AG04450 (cell line): ENCODE data around the gene PSAP. TPM values are rescaled to one million over a fixed set of nuclear protein-coding genes. Genes with fewer than 3 reads are reported as not detected.

ENCODE experiments used
- CTCF ChIA-PET: fragments of 300-600, 350-600 bp; formaldehyde crosslinking; extraction: SDS; loops from one replicate; lab custom pipeline; 2022; ENCODE audit warnings: antibody characterized with exemption, inconsistent platforms; lab: Charles Lee
- POLR2A ChIA-PET: fragments of 350-600 bp; formaldehyde crosslinking; extraction: SDS; loops from one replicate; lab custom pipeline; 2021; ENCODE audit warnings: antibody characterized with exemption, inconsistent platforms; lab: Yijun Ruan, JAX
- DNase-seq: peaks from one replicate; pipeline ENCODE4 v3.0.0-alpha.2; 2011; ENCODE audit warnings: low read depth, low spot score
- H3K27ac ChIP-seq: one replicate; pipeline ENCODE4 v1.5.1; 2012; ENCODE audit warnings: low read depth, low read length, control low read depth
- H3K27me3 ChIP-seq: one replicate; pipeline ENCODE4 v1.6.0; 2012; ENCODE audit warnings: low read length; ENCODE audit not compliant: control insufficient read depth, insufficient read depth
- H3K4me3 ChIP-seq: 2 replicates; pipeline ENCODE4 v1.5.1; 2011; ENCODE audit warnings: mild to moderate bottlenecking, low read depth, low read length, control low read depth
- H3K9me3 ChIP-seq: 2 replicates; pipeline ENCODE4 v1.5.1; 2012; ENCODE audit warnings: low read length; ENCODE audit not compliant: control insufficient read depth, insufficient read depth
- CTCF ChIP-seq: IDR thresholded peaks from 2 replicates; pipeline ENCODE4 v1.5.1; 2011; ENCODE audit warnings: low read depth, low read length, control low read depth, inconsistent platforms
- polyA plus RNA-seq: library from polyadenylated mRNA; depleted of rRNA; stranded (reverse); fragments of >200 nt; gene quantifications from 2 replicates; pipeline ENCODE4 v1.2.3, GENCODE V29; 2011

Gene PSAP
- polyA plus RNA-seq, 1 experiment = 1,594 TPM

- Histone ChIP-seq H3K27me3 (peaks cover 7% of the 10 kb centered on the region), H3K9me3 (no peaks in the 10 kb centered on the region), H3K27ac (no peak overlapping the region), H3K4me3 (no peak overlapping the region)
- POLR2A ChIA-PET = no interaction called here
- TF ChIP-seq CTCF = no peak
- no peak for DNase-seq
- CTCF ChIA-PET = no interaction called here
Measured at GRCh38 chr10:71790749-71791440, 60.2 kb downstream of the PSAP start.

GRCh38 chr10:71789871-71790270, 61.2 kb downstream of the PSAP start:
- CTCF ChIA-PET = no interaction called here
- Histone ChIP-seq H3K9me3 (no peaks in the 10 kb centered on the region), H3K27me3 (peaks cover 14% of the 10 kb centered on the region), H3K27ac (no peak overlapping the region), H3K4me3 (no peak overlapping the region)
- POLR2A ChIA-PET = no interaction called here
- TF ChIP-seq CTCF = no peak
- DNase-seq = no peak

- peaks cover 14% of the 10 kb centered on the region for H3K27me3 ChIP-seq
- H3K9me3 ChIP-seq = no peaks in the 10 kb centered on the region
- TF ChIP-seq CTCF = no peak
- CTCF ChIA-PET = no interaction called here
- H3K27ac ChIP-seq = no peak overlapping the region
- DNase-seq = no peak
- no peak overlapping the region for H3K4me3 ChIP-seq
- POLR2A ChIA-PET = no interaction called here
Measured at GRCh38 chr10:71788954-71789353, 62.1 kb downstream of the PSAP start.

- ChIA-PET POLR2A (no interaction called here), CTCF (interaction anchor here (1.3 kb wide), 1 partner anchor 77 kb away, joined by 3 read pairs; no protein-coding TSS in a partner anchor)
- DNase-seq = no peak
- Histone ChIP-seq H3K4me3 (no peak overlapping the region), H3K27ac (no peak overlapping the region), H3K27me3 (peaks cover 31% of the 10 kb centered on the region), H3K9me3 (no peaks in the 10 kb centered on the region)
- no peak for TF ChIP-seq CTCF
Measured at GRCh38 chr10:71784679-71785272, 66.3 kb downstream of the PSAP start.
